Measurements from ENCODE around the gene PPM1H. TPM values are rescaled to one million over a fixed set of nuclear protein-coding genes. Genes with fewer than 3 reads are reported as not detected.

The PPM1H gene
- total and polyA plus RNA-seq, 8 donors: 0.29 to 12.5 (median 3.7) TPM

DNA sequence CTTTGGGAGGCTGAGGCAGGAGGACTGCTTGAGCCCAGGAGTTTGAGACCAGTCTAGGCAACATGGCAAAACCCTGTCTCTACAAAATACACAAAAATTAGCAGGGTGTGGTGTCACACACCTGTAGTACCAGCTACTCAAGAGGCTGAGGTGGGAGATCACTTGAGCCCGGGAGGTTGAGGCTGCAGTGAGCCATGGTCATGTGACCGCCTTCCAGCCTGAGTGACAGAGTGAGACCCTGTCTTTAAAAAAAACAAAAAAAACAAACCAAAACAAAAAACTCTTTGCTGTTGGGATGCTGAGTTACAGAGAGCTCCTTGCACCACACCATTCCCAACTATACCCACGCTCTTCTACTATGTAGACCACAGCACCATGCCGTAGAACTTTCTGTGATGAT lies 221.2 kb downstream of the PPM1H start:
- Histone ChIP-seq H3K27ac (peak overlapping the region in 1 of 5 donors; percentile 2), H3K9me3 (no peaks in the 10 kb centered on the region), H3K27me3 (no peaks in the 10 kb centered on the region), H3K4me1 (peaks cover 3 to 43% (median 7%) of the 10 kb centered on the region in 4 donors), H3K4me3 (no peak overlapping the region), H3K36me3 (no peaks in the 10 kb centered on the region)
- intact Hi-C loops (cut with DNase I; ENCODE audit: low total_unique reads): no loop called here
- TF ChIP-seq EP300 (IDR thresholded peaks at IDR 0.05) (no peak), POLR2AphosphoS5 (IDR thresholded peaks at IDR 0.05) (no peak), POLR2A (IDR thresholded peaks at IDR 0.05) (no peak)
- TF ChIP-seq, protein P1, sequence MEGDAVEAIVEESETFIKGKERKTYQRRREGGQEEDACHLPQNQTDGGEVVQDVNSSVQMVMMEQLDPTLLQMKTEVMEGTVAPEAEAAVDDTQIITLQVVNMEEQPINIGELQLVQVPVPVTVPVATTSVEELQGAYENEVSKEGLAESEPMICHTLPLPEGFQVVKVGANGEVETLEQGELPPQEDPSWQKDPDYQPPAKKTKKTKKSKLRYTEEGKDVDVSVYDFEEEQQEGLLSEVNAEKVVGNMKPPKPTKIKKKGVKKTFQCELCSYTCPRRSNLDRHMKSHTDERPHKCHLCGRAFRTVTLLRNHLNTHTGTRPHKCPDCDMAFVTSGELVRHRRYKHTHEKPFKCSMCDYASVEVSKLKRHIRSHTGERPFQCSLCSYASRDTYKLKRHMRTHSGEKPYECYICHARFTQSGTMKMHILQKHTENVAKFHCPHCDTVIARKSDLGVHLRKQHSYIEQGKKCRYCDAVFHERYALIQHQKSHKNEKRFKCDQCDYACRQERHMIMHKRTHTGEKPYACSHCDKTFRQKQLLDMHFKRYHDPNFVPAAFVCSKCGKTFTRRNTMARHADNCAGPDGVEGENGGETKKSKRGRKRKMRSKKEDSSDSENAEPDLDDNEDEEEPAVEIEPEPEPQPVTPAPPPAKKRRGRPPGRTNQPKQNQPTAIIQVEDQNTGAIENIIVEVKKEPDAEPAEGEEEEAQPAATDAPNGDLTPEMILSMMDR (IDR thresholded peaks at IDR 0.05): no peak
- no peak for DNase-seq
- 94 to 98% (median 95%) methylated on average over 3 to 4 of the region's 4 CpGs for WGBS, 5 donors

DNA sequence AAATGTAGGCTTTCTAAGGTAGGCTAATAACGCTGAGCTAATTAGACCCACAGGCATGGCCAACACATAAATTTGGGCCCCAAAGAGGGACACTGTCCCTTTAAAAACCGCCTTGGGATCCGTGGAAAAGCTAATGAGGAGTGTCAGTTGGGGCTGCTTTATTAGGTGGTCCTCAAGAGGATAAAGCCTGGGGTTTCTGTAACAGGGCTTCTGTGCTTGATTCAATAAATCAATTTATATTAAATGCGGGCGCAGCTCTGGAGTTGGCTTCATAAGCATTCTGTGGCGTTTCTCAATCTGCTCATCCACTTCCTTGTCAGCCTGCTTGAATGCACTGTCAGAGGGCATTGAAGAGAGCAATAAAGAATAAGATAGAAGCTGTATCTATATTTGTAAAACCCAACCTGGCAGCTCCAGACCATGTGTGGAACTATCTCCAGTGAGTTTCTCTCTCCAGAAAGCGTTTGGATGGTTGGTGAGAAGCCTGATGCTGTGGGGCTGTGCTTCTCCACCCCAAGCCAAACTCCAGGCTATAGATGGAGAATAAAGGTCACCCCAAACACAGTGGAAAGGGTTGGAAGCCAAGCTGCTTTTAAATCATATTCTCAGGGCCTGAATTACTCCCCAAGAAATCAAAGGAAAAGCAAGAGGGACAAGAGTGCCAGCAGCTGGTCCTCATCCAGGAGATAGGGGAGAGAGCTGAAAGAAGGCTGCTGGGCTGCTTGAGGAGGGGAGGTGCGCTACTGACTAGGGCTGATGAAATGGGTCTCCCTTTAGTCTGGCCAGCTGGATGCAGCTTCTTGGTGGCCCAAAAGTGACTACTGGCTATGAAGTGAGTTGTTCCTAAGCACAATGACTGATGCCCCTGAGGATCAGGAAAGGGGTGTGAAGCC lies 222.0 kb downstream of the PPM1H start:
- no peaks in the 10 kb centered on the region for H3K9me3 ChIP-seq
- no peak overlapping the region for H3K27ac ChIP-seq
- no peaks in the 10 kb centered on the region for H3K27me3 ChIP-seq
- H3K36me3 ChIP-seq: no peaks in the 10 kb centered on the region
- intact Hi-C loops (cut with DNase I; ENCODE audit: low total_unique reads): no loop called here
- no peak overlapping the region for H3K4me3 ChIP-seq
- 75 to 87% (median 84%) methylated on average over 8 of the region's 8 CpGs for WGBS, 5 donors
- TF ChIP-seq, protein P1 (IDR thresholded peaks at IDR 0.05): no peak
- no peak for DNase-seq
- H3K4me1 ChIP-seq: peaks cover 3 to 43% (median 7%) of the 10 kb centered on the region in 4 donors

- no peaks in the 10 kb centered on the region for H3K27me3 ChIP-seq
- H3K36me3 ChIP-seq: no peaks in the 10 kb centered on the region
- H3K4me3 ChIP-seq: no peak overlapping the region
- WGBS, 5 donors: 76 to 83% (median 79%) methylated on average over 10 of the region's 10 CpGs
- peak in 1 of 2 donors; percentile 44 for DNase-seq
- intact Hi-C loops (cut with DNase I; ENCODE audit: low total_unique reads): no loop called here
- peaks cover 3 to 38% (median 7%) of the 10 kb centered on the region in 4 donors for H3K4me1 ChIP-seq
- no peaks in the 10 kb centered on the region for H3K9me3 ChIP-seq
- H3K27ac ChIP-seq: no peak overlapping the region
- TF ChIP-seq POLR2AphosphoS5 (IDR thresholded peaks at IDR 0.05) (no peak), EP300 (IDR thresholded peaks at IDR 0.05) (no peak), POLR2A (IDR thresholded peaks at IDR 0.05) (no peak)
- TF ChIP-seq, protein P1 (IDR thresholded peaks at IDR 0.05): no peak
Measured at GRCh38 chr12:62711631-62712241, 223.2 kb downstream of the PPM1H start.

- Histone ChIP-seq H3K9me3 (no peaks in the 10 kb centered on the region), H3K27ac (no peak overlapping the region), H3K27me3 (no peaks in the 10 kb centered on the region), H3K4me1 (peaks cover 0 to 29% (median 3%) of the 10 kb centered on the region in 4 donors), H3K36me3 (no peaks in the 10 kb centered on the region), H3K4me3 (no peak overlapping the region)
- intact Hi-C loops (cut with DNase I; ENCODE audit: low total_unique reads): no loop called here
- 48 to 70% (median 61%) methylated on average over 2 of the region's 2 CpGs for WGBS, 5 donors
- no peak for DNase-seq
- TF ChIP-seq EP300 (IDR thresholded peaks at IDR 0.05) (no peak), POLR2A (IDR thresholded peaks at IDR 0.05) (no peak), POLR2AphosphoS5 (IDR thresholded peaks at IDR 0.05) (no peak)
- TF ChIP-seq, protein P1 (IDR thresholded peaks at IDR 0.05): no peak
Measured at GRCh38 chr12:62709311-62709710, 225.6 kb downstream of the PPM1H start.

Data from stomach (tissue), 9 donors.